Measurements from ENCODE around the gene CCL26.
"Not testable (repeated sequence)": the region's sequence is repeated elsewhere in the genome, so short reads cannot be mapped to it uniquely, and the experiment has no call there.

GRCh38 chr7:75792567-75792966, 20.6 kb upstream of the CCL26 start:
- not testable (repeated sequence) for TF ChIP-seq JUND (CRISPR knock-in tag; IDR thresholded peaks at IDR 0.05); KLF13 (CRISPR knock-in tag; IDR thresholded peaks at IDR 0.05); KAT8 (CRISPR knock-in tag; IDR thresholded peaks at IDR 0.05); ZBTB20 (CRISPR knock-in tag; IDR thresholded peaks at IDR 0.05; ENCODE audit: borderline replicate concordance, low read depth); EZH2 (conservative IDR thresholded peaks at IDR 0.05; ENCODE audit: low read depth, low read length)

Measured in HepG2 (cell line).